K562 (cell line): ENCODE results near the gene NEURL2. TPM values are rescaled to one million over a fixed set of nuclear protein-coding genes. Genes with fewer than 3 reads are reported as not detected.
A peak's percentile ranks its signal among the peaks of the same experiment; 100 is the strongest.

Experiments used
- ATAC-seq: fragments of 200-7000 bp; cut with Tn5 transposase; 3 replicates; pipeline ENCODE4 v1.9.1; 2020; ENCODE audit warnings: moderate library complexity
- BruUV-seq: library from RNA; stranded (reverse); fragments of 400-500 nt; replicated peaks from 2 replicates; lab custom pipeline; 2021; lab: Mats Ljungman, UMichigan
- CTCF ChIA-PET: fragments of 300-600 bp; formaldehyde crosslinking; extraction: SDS; loops from one replicate; lab custom pipeline; 2021; ENCODE audit warnings: low intra/inter-chr PET ratio; lab: Yijun Ruan, JAX
- POLR2A ChIA-PET: fragments of 300-600, 350-650 bp; sonication (Branson Sonifier 250); formaldehyde crosslinking; extraction: SDS; loops from one replicate; lab custom pipeline; 2021; ENCODE audit warnings: antibody characterized with exemption, inconsistent platforms; lab: Yijun Ruan, JAX
- DNase-seq, 4 experiments: peaks; one replicate each; pipeline versions ENCODE4 v3.0.0 to v3.0.0-alpha.2; 2011 to 2018; ENCODE audit warnings: low spot score in 3 of 4, mixed read lengths in 3 of 4; ENCODE audit errors: extremely low read depth in 1 of 4
- FAIRE-seq: peaks from 2 replicates; lab custom pipeline; 2011; peaks lifted over from hg19 to GRCh38; lab: Jason Lieb, UNC
- H2AFZ ChIP-seq: 2 replicates; pipeline ENCODE4 v1.6.0; 2011; ENCODE audit warnings: low read depth, low read length, control low read depth, inconsistent platforms
- H3K27ac ChIP-seq: fragments of 200-600 bp; 3 replicates; pipeline ENCODE4 v1.8.0; 2011; ENCODE audit warnings: low read depth, mild to moderate bottlenecking, control low read depth, inconsistent platforms, low read length, moderate library complexity, mixed read lengths; ENCODE audit errors: extremely low read depth
- H3K27me3 ChIP-seq, 2 experiments: fragments of 300-600 bp in 1 of 2; 2 replicates in 1 of 2; 3 replicates in 1 of 2; pipeline versions ENCODE4 v1.6.0 to v1.8.0; 2011; ENCODE audit warnings: inconsistent platforms in 2 of 2, low read length in 2 of 2, mild to moderate bottlenecking in 1 of 2, mixed read lengths in 1 of 2, moderate library complexity in 1 of 2; ENCODE audit not compliant: control insufficient read depth in 2 of 2, insufficient read depth in 2 of 2
- H3K36me3 ChIP-seq: fragments of 300-600 bp; 3 replicates; pipeline ENCODE4 v1.8.0; 2011; ENCODE audit warnings: mild to moderate bottlenecking, low read length, inconsistent platforms; ENCODE audit not compliant: control insufficient read depth, insufficient read depth
- H3K4me1 ChIP-seq, 2 experiments: fragments of 200-600 bp in 1 of 2; replicated peaks in 1 of 2; 2 replicates in 1 of 2; 3 replicates in 1 of 2; pipeline versions ENCODE4 v1.5.1 to v1.8.0; 2011; ENCODE audit warnings: inconsistent platforms in 2 of 2, low read length in 2 of 2, mild to moderate bottlenecking in 1 of 2, mixed read lengths in 1 of 2, moderate library complexity in 1 of 2; ENCODE audit not compliant: control insufficient read depth in 2 of 2, insufficient read depth in 2 of 2
- H3K4me2 ChIP-seq: 2 replicates; pipeline ENCODE4 v1.6.1; 2011; ENCODE audit warnings: low read length, control low read depth, inconsistent platforms, mixed read lengths; ENCODE audit not compliant: insufficient read depth
- H3K4me3 ChIP-seq: fragments of 200-600 bp; sonication (generic), shearing (Covaris generic); 2 replicates; pipeline ENCODE4 v1.5.1; 2016; ENCODE audit warnings: control low read depth, inconsistent platforms
- H3K79me2 ChIP-seq: fragments of 200-600 bp; 3 replicates; pipeline ENCODE4 v1.8.0; 2011; ENCODE audit warnings: low read length, inconsistent platforms; ENCODE audit not compliant: control insufficient read depth, insufficient read depth
- H3K9ac ChIP-seq, 2 experiments: 2 replicates each; pipeline versions ENCODE4 v1.6.0 to v1.6.1; 2011; ENCODE audit warnings: low read depth in 2 of 2, low read length in 2 of 2, control low read depth in 1 of 2, inconsistent platforms in 1 of 2, mild to moderate bottlenecking in 1 of 2, mixed read lengths in 1 of 2; ENCODE audit not compliant: insufficient read depth in 1 of 2
- H3K9me1 ChIP-seq: one replicate; pipeline ENCODE4 v1.6.0; 2011; ENCODE audit warnings: inconsistent platforms, mild to moderate bottlenecking, low read length, moderate library complexity; ENCODE audit not compliant: control insufficient read depth, insufficient read depth
- H3K9me3 ChIP-seq: replicated peaks from 2 replicates; pipeline ENCODE4 v1.5.1; 2011; ENCODE audit warnings: low read depth, low read length, inconsistent platforms; ENCODE audit not compliant: control insufficient read depth, insufficient read depth
- H4K20me1 ChIP-seq: replicated peaks from 2 replicates; pipeline ENCODE4 v1.6.1; 2011; ENCODE audit warnings: low read length, inconsistent platforms, mixed read lengths; ENCODE audit not compliant: control insufficient read depth, insufficient read depth
- POLR2G ChIP-seq: fragments of 200-400 bp; formaldehyde crosslinking; IDR thresholded peaks from 2 replicates; pipeline ENCODE4 v1.6.1; 2017; ENCODE audit warnings: low read depth, mild to moderate bottlenecking, antibody characterized with exemption, low read length, moderate library complexity
- ZNF253 ChIP-seq: fragments of 250-450 bp; sonication (Bioruptor Pico); conservative IDR thresholded peaks from 2 replicates; pipeline ENCODE4 v1.6.1; 2021; ENCODE audit warnings: mild to moderate bottlenecking
- ZNF316 ChIP-seq: fragments of 450-650 bp; IDR thresholded peaks from 2 replicates; pipeline ENCODE4 v1.6.1; 2016
- WGBS: fragments of 100-300 bp; shearing (Covaris generic); methylation state at CpG from one replicate; pipeline ENCODE4 v1.1.6; 2016; ENCODE audit warnings: low coverage, mixed read lengths; ENCODE audit not compliant: insufficient coverage; ENCODE audit errors: missing lambda C conversion rate; 5-methylcytosine and 5-hydroxymethylcytosine counted together
- in situ Hi-C: fragments of 300-500 bp; cut with MboI; formaldehyde crosslinking; loops from 4 replicates; pipeline ENCODE4 v1.15.0; 2018; ENCODE audit warnings: inconsistent platforms, mixed read lengths
- intact Hi-C: fragments of 100-400 bp; cut with micrococcal nuclease; formaldehyde crosslinking; loops from 2 replicates; pipeline ENCODE4 v1.14.2; 2022
- polyA plus RNA-seq, 8 experiments: library from polyadenylated mRNA; depleted of rRNA in 4 of 8; stranded (reverse) in 5 of 8; unstranded in 3 of 8; fragments of >200 nt; fragmentation: Nextera tagmentation in 2 of 8; fragmentation: Illumina TruSeq in 1 of 8; extraction: Ambion mirVana in 2 of 8; extraction: Trizol in 1 of 8; gene quantifications; 2 replicates each; pipeline versions ENCODE4 v1.2.1 to v1.2.3, GENCODE V29; 2011 to 2014; ENCODE audit warnings: inconsistent platforms in 1 of 8, missing spikeins in 1 of 8
- total RNA-seq, 7 experiments: library from RNA; depleted of rRNA in 6 of 7; stranded (reverse); fragments of >200 nt in 6 of 7; fragmentation: Illumina TruSeq in 2 of 7; extraction: Trizol in 2 of 7; gene quantifications; 2 replicates each; pipeline versions ENCODE4 v1.2.1 to v1.2.3, GENCODE V29; 2011 to 2021; ENCODE audit warnings: low replicate concordance in 1 of 7
- TF ChIP-seq, protein P1 (sequence below): sonication (generic); formaldehyde crosslinking; IDR thresholded peaks from 2 replicates; pipeline ENCODE4 v1.8.0; 2023; ENCODE audit warnings: missing genetic modification reagents, mild to moderate bottlenecking, borderline replicate concordance

The NEURL2 gene
- total and polyA plus RNA-seq, 9 of the 15 experiments (the other 6 are each of a cell fraction or from before 2014, with no cell fraction given) = 0.22 to 1.9 (median 0.50) TPM; not detected in 1

DNA sequence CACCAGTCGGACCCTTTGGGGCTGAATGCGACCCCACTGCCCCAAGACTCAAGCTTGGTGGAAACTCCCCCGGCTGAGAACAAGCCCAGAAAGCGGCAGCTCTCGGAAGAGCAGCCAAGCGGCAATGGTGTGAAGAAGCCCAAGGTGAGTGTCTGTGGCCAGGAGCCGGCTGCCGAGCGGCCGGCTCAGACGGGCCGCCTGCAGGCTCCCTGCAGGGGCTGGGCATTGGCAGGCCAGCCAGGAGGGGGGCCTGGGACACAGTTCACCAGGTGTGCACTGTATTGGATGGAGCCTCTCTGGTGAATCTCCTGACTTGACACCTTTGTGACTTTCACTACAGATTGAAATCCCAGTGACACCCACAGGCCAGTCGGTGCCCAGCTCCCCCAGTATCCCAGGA, 49.5 kb upstream of the NEURL2 start:
- ChIA-PET CTCF (no interaction called here), POLR2A (interaction anchor here (0.8 to 2.6 kb wide), 4 partner anchors 11 to 30 kb away, joined by 3 to 6 read pairs (median 4); no protein-coding TSS in a partner anchor)
- no peak overlapping the region for H3K4me3 ChIP-seq
- no peak for FAIRE-seq
- no peak overlapping the region; a peak in 1 of 4 replicates for H3K9ac ChIP-seq
- no peaks in the 10 kb centered on the region for H3K9me3 ChIP-seq
- no TSS peak for BruUV-seq
- in situ Hi-C loops = no loop called here
- peaks cover 15% of the 10 kb centered on the region for H3K79me2 ChIP-seq
- no peaks in the 10 kb centered on the region for H3K27me3 ChIP-seq
- no peak overlapping the region for H3K4me2 ChIP-seq
- no peak overlapping the region for H2AFZ ChIP-seq
- peaks cover 25 to 29% of the 10 kb centered on the region in 2 experiments for H3K4me1 ChIP-seq
- WGBS = 95% methylated on average over 12 of the region's 13 CpGs
- H3K36me3 ChIP-seq = peaks cover 75% of the 10 kb centered on the region
- H4K20me1 ChIP-seq = peaks cover 36% of the 10 kb centered on the region
- intact Hi-C loops = no loop called here
- ATAC-seq = no peak
- H3K9me1 ChIP-seq = peaks cover 4% of the 10 kb centered on the region
- no peak for DNase-seq
- TF ChIP-seq ZNF253 (CRISPR knock-in tag) = no peak
- peak; percentile 54 for TF ChIP-seq POLR2G
- TF ChIP-seq, all 486 proteins: peak for 1
- H3K27ac ChIP-seq = no peak overlapping the region

DNA sequence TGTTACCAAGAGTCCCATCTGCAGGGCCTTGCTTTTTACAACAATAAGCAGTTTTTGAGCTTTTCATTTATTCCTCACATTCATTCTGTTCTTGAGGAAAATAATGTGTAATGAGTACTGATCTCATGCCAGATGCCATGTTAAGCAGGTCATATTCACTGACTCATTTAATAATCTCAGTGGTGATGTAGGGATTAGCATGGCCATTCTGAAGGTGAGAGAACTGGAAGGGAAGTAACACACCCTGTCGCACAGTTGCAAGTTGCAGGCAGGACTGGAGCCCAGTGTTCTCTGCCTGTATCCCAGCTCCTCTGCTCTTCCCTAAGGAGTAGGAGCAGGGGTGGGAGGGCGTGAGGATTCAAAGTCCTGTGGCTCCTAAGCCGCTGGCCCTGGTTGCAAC, 49.0 kb upstream of the NEURL2 start:
- Histone ChIP-seq H3K4me3 (no peak overlapping the region), H3K4me1 (peaks cover 23 to 26% of the 10 kb centered on the region in 2 experiments), H2AFZ (no peak overlapping the region), H3K9ac (no peak overlapping the region; a peak in 1 of 4 replicates), H3K4me2 (no peak overlapping the region), H3K9me1 (peaks cover 3% of the 10 kb centered on the region), H3K27me3 (no peaks in the 10 kb centered on the region), H3K9me3 (no peaks in the 10 kb centered on the region)
- ChIA-PET CTCF (no interaction called here), POLR2A (interaction anchor here (0.7 to 2.6 kb wide), 4 partner anchors 11 to 30 kb away, joined by 3 to 6 read pairs (median 4); no protein-coding TSS in a partner anchor)
- ATAC-seq (no peak), DNase-seq (no peak)
- no TSS peak for BruUV-seq
- intact Hi-C loops = no loop called here
- in situ Hi-C loops = no loop called here
- TF ChIP-seq, protein P1, sequence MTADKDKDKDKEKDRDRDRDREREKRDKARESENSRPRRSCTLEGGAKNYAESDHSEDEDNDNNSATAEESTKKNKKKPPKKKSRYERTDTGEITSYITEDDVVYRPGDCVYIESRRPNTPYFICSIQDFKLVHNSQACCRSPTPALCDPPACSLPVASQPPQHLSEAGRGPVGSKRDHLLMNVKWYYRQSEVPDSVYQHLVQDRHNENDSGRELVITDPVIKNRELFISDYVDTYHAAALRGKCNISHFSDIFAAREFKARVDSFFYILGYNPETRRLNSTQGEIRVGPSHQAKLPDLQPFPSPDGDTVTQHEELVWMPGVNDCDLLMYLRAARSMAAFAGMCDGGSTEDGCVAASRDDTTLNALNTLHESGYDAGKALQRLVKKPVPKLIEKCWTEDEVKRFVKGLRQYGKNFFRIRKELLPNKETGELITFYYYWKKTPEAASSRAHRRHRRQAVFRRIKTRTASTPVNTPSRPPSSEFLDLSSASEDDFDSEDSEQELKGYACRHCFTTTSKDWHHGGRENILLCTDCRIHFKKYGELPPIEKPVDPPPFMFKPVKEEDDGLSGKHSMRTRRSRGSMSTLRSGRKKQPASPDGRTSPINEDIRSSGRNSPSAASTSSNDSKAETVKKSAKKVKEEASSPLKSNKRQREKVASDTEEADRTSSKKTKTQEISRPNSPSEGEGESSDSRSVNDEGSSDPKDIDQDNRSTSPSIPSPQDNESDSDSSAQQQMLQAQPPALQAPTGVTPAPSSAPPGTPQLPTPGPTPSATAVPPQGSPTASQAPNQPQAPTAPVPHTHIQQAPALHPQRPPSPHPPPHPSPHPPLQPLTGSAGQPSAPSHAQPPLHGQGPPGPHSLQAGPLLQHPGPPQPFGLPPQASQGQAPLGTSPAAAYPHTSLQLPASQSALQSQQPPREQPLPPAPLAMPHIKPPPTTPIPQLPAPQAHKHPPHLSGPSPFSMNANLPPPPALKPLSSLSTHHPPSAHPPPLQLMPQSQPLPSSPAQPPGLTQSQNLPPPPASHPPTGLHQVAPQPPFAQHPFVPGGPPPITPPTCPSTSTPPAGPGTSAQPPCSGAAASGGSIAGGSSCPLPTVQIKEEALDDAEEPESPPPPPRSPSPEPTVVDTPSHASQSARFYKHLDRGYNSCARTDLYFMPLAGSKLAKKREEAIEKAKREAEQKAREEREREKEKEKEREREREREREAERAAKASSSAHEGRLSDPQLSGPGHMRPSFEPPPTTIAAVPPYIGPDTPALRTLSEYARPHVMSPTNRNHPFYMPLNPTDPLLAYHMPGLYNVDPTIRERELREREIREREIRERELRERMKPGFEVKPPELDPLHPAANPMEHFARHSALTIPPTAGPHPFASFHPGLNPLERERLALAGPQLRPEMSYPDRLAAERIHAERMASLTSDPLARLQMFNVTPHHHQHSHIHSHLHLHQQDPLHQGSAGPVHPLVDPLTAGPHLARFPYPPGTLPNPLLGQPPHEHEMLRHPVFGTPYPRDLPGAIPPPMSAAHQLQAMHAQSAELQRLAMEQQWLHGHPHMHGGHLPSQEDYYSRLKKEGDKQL (CRISPR knock-in tag) = no peak
- 0 out of 2 replicates have a peak, but pooled peaks have one; percentile 16 for TF ChIP-seq ZNF316
- TF ChIP-seq, all 486 proteins: peak for 1
- H4K20me1 ChIP-seq = peaks cover 32% of the 10 kb centered on the region
- peaks cover 71% of the 10 kb centered on the region for H3K36me3 ChIP-seq
- 76% methylated on average over 3 of the region's 3 CpGs for WGBS
- H3K79me2 ChIP-seq = peaks cover 17% of the 10 kb centered on the region
- H3K27ac ChIP-seq = no peak overlapping the region
- FAIRE-seq = no peak
